ENCODE data around the gene LSM3.

Gene LSM3

GRCh38 chr3:14158370-14158769, 20.2 kb upstream of the LSM3 start:
- DNase-seq (ENCODE audit: low read depth) = no peak

GRCh38 chr3:14159426-14159825, 19.2 kb upstream of the LSM3 start:
- DNase-seq (ENCODE audit: low read depth) = no peak

- DNase-seq (ENCODE audit: low read depth) = no peak
These were observed 17.3 kb upstream of the LSM3 start for GRCh38 chr3:14161282-14161681.

- DNase-seq (ENCODE audit: low read depth) = no peak
These were observed 16.4 kb upstream of the LSM3 start for GRCh38 chr3:14162178-14162577.

GRCh38 chr3:14166877-14167603, 11.6 kb upstream of the LSM3 start:
- DNase-seq (ENCODE audit: low read depth) = no peak

GRCh38 chr3:14169435-14169834, 9.2 kb upstream of the LSM3 start:
- no peak for DNase-seq (ENCODE audit: low read depth)

DNA sequence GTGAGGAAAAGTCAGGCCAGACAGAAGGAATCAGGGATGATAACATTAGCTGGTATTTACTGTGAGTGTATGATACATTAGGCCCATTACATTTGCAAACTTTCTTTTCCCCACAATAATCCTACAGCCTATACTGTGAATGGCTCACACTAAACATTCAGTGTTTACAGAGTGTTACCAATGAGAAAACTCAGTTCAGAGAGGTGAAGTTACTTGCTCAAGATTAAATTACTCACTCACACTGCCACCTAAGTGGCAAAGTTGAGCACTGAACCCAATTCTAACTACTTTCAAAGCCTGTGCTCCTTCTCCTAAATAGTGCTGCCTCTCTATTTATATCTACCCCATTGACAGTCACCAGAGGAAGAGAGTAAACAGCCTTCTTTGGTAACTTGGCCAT, 8.7 kb upstream of the LSM3 start:
- DNase-seq (ENCODE audit: low read depth) = no peak

DNA sequence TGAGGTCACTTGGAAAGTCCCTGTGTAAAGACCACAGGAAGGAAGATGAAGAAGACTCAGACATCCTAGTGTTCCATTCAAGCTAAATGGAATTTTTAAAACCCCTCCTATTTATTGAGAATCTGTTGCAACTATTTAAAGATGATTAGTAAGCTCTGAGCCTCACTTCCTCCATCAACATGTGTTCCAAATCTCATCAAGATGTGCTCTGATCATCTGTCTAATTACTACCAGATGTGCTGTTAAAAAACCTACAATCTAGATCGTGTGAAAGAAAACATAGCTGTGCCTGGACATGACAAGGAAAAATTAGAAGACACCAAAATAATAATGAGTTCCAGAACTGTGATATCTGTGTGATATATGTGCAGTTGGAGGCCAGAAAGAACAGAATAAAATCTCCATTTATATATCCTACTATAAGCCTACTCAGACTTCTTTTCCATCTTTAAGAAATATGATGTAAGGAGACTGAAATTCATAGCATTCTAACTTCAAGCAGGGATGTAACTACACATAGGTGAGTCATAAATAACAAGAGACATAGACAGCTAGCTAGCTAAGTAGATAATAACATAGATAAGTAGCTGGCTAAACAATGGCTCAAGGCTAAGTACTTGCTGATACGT, 8.0 kb upstream of the LSM3 start:
- DNase-seq (ENCODE audit: low read depth) = no peak

DNA sequence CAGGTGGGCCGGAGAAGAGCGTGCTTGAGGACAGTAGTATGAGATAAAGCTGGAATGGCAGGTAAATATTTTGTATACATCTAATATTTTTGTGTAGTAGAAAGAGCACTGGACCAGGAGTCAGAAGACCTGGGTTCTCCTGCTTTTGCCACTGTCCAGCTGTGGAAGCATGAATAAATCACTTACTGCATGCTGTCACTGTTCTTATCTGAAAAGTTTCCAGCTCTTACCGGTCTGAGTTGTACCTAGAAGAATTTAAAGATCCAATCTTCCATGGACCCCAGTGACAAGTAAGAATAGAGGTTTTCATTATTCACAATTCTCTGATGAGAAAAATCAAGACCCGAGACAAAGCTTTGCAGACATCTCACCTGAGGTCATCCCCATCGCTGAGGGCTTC, 6.1 kb upstream of the LSM3 start:
- DNase-seq (ENCODE audit: low read depth) = no peak

DNA sequence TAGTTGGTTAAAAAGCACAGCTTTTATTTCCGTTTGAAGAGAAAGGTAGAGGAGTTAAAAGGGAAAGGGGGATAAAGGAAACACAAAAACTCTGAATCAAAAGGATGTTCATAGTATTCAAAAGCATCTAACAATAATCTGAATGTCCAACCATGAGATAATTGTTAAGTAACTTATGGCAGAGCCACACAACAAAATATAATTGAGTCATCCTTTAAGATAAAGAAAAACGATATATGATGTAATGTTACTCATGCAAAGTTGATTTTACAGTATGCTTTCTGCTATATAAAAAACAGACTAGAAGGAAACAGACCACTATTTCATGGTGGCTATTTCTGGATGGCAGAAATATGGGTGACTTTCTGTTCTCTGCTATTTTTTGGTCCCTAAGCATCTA, 4.1 kb upstream of the LSM3 start:
- DNase-seq (ENCODE audit: low read depth) = no peak

GRCh38 chr3:14175383-14176037, 3.1 kb upstream of the LSM3 start:
- DNase-seq (ENCODE audit: low read depth) = no peak

DNA sequence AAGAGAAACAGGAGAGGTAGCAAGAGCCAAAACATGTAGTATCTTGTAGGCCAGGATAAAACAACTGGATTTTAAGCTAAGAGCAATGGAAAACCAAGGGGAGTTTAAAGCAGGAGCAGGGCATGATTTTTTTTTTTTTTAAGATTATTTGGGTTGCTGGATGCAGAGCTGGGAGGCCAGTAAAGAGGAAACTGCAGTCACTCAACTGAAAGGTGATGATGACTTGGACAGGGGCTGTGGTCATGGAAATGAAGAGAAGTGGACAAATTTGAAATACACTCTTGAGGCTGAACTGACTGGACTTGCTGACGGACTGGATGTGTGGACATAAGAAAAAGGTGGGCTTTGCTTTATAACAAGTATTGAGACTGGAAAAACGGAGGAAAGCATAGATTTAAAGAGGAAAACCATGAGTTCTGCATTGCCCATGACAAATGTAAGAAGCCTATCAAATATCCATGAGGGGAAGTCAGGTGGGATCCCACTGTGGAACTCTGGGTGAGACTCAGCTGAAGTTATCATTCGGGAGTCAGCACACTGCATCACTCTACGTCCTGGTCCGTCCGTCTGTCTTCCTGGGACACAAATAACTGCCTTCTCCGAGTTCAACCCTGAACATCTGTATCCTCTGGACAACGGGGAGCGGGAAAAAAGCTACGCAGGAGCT, 904 bp upstream of the LSM3 start:
- DNase-seq (ENCODE audit: low read depth) = no peak

- DNase-seq (ENCODE audit: low read depth) = no peak
These were observed 473 bp downstream of the LSM3 start for GRCh38 chr3:14179114-14179465.

DNA sequence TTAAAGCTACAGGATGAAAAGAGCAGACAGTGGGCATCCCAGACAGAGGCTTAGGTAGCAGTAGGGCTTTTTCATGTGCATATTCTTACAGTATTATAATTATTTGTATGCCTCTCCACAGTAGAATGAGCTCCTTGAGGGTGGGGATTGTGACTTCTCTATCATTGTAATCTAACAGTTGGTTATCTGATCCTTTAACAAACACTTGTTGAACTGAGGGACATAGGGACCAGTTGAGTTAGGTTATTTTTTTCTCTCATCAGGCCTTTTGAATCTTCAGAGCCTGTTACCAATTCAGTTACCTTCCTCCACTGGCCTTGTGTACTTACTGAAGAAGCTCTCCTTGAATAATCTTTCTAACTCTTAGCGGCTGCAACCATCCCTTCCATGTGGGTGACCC, 1.2 kb downstream of the LSM3 start:
- no peak for DNase-seq (ENCODE audit: low read depth)

DNA sequence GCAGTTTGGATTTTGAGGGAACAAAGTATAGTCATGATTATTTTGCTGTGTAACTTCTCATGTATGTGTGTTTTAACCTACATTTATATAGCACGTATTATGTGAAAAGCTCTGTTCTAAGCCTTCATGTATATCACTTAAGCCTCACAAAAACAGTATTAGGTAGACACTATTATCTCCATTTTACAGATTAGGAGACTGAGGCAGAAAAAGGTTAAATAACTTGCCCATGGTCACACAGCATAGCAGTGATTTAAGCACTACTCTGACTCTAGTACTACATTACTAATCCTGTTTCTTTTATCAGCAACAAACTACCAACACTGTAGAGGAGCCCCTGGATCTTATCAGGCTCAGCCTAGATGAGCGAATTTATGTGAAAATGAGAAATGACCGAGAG, 2.6 kb downstream of the LSM3 start:
- DNase-seq (ENCODE audit: low read depth) = no peak

DNA sequence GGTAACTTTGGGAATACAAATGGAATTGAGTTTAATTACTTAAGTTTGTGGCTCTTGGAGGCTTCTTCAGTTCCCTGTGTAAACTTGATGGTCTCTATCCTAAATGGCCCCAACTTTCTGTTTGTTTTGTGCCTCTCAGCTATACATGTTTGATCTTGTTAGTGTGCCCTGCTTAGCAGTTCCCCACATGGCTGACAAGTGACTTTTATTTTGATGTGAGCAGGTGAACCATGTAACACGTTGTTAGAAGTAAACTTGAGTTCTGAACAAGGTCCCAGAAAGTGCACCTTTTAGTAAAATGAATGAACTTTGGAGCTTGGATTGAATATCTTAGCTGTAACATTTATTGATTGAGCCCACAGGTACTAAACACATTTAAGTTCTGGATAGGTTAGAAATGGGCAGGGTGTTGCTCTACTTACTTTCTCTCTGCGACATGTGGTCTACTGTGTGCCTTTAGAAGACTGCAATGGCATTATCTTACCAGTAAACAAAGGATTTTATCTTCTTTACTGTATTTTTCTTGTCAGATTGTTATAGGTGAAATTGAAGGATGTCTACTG, 4.5 kb downstream of the LSM3 start:
- DNase-seq (ENCODE audit: low read depth) = no peak

GRCh38 chr3:14186854-14187458, 8.3 kb downstream of the LSM3 start:
- DNase-seq (ENCODE audit: low read depth) = no peak

- DNase-seq (ENCODE audit: low read depth) = no peak
These were observed 9.6 kb downstream of the LSM3 start for GRCh38 chr3:14188041-14188754.

GRCh38 chr3:14194865-14195264, 16.2 kb downstream of the LSM3 start:
- no peak for DNase-seq (ENCODE audit: low read depth)

- no peak for DNase-seq (ENCODE audit: low read depth)
These were observed 21.0 kb downstream of the LSM3 start for GRCh38 chr3:14199641-14200040.

DNA sequence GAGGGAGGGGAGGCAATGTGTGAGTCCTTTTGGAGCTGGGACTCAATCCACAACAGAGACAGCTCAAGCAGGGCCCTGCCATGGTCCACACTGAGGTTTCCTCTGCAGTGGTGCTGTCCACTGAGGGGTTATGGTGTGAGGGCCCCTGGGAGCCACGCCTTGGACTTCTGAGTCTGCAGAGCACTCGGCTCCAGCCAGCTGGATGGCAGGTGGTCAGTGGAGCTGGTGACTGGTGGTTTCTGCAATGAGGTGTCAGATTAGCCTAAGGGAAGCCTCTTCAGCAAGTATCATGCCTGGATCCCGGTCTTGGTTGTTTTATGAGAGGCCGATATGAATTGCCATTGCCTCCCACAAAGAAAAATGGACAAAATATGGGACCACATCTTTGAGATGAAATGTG, 21.7 kb downstream of the LSM3 start:
- DNase-seq (ENCODE audit: low read depth) = no peak

GRCh38 chr3:14200841-14201240, 22.2 kb downstream of the LSM3 start:
- DNase-seq (ENCODE audit: low read depth) = no peak
